Activated CD4-positive, alpha-beta T cell treated with anti-CD3 and anti-CD28 coated beads for 1 hour (primary cell): ENCODE results near the gene MALT1.
A peak's percentile ranks its signal among the peaks of the same experiment; 100 is the strongest.

Experiments used
- DNase-seq: peaks from one replicate; pipeline ENCODE4 v3.0.0-alpha.2; 2020

MALT1 gene

DNA sequence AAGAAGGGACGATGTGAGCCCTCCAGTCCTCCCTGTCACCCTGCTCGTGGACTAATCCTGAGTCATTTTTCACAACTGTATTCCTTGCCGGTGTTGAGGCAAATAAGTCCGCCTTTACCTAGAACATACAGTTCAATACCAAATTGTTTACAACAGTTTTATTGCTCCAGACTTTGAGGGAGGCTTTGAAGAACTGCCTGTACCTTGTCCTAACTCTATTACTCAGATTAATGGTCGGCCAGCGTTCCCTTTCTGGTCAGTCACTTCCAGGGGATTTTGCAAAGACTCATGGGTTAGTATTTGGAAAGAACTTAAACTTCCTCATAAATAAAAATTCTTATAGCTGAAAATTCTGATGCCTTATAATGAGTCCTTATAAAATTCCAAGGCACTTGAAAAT lies 108.3 kb downstream of the MALT1 start:
- no peak for DNase-seq

DNA sequence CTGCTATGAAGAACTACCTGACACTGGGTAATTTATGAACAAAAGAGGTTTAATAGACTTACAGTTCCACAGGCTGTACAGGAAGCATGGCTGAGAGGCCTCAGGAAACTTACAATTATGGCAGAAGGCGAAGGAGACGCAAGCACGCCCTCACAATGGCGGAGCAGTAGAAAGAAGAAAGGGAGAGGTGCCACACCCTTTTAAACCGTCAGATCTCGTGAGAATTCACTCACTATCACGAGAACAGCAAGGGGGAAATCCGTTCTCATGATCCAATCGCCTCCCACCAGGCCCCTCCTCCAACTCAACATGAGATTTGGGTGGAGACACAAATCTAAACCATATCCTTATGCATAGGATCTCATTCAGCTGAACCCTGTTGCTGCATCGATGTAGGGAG lies 108.8 kb downstream of the MALT1 start:
- DNase-seq: no peak

DNA sequence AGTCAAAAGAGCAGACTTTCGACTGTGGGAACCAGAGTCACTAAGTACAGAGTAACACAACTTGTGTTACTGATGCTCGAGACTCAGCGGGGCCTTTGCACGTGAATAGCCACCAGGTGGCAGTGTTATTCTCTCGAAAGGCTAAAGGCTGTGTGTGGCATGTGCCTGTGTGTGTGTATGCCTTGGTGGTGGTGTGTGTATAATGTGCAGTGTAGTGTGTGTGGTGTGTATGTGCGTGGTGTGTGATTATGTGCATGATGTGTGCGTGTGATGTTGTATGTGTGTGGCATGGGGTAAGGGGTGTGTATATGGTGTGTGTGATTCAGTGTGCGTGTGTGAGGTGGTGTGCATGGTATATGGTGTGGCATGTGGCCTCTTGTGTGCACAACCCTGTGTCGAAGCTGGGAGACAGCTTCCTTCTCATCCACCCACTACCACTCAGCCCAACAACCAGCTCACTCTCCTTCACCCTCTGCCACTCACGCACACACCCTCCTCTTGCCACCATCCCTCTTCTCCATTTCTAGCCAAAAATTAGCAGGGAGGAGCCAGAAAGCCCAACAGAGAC lies 110.4 kb downstream of the MALT1 start:
- peak; percentile 54 for DNase-seq

DNA sequence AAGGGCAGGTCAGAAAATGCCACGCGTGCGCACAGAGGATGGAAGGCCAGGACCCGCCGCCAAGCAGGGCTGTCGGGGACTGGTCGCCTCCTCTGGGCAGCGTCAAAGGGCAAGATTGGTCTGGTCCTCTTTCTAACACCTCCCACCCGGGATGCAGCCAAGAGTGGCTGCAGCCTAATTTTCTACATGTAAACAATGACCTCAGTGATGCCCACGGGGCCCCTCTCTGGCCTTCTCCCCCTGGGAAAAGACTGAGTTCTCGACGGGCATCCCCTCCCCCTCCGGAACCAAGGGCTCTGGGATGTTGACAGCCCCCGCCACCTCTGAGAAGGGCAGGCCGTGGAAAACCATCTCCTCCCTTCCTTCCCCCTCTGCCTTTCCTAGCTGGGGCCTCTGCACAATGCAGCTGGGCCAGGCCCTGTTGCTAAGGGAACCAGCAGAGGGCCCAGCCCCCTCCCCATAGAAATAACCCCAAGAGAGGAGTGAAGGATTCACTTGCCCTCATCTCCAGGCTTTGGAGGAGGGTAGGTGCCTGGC lies 113.4 kb downstream of the MALT1 start:
- no peak for DNase-seq

DNA sequence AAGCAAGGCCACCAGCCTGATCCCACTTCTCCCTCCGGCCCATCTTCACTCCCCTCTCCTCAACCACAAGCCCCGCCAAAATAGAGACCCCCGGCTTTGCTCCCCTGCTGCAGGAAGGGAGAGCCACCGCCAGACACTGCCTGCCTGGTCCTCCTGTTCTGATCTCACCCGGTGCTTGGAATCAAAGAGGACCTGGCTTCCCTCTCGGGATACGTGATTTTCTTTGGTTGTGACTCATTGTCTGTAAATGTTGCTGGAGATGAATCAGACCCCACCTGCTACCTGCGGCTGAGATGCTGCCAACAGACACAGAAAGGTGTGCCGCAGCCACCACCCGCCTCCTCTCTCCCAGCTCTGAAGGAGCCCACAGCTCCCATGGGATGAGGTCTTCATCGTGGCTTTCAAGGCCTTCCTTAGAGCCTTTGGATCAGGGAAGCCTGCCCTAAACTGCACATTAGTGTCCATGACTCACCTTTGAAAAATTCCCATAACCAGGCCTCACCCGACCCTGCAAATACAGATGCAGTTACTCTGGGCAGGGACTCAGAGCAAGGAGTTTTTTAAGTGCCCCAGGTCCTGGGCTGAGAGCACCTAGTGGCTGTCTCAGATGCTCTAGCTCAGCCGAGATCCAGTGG lies 114.0 kb downstream of the MALT1 start:
- no peak for DNase-seq

DNA sequence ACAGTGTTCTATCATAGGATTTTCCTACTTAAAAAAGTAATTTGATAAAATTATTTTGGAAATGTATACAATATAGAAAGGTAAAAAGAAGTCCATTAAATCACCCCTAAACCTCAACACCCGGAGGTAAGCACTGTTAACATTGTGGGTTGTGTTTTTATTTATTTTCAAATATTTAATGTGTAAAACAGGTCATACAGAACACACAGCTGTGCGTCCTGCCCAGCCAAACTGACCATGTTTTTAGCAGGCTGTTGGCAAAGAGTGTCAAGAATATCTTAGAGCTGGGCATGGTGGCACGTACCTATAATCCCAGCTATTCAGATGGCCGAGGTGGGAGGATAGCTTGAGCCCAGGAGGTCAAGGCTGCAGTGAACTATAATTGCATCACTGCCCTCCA lies 114.6 kb downstream of the MALT1 start:
- DNase-seq: no peak

DNA sequence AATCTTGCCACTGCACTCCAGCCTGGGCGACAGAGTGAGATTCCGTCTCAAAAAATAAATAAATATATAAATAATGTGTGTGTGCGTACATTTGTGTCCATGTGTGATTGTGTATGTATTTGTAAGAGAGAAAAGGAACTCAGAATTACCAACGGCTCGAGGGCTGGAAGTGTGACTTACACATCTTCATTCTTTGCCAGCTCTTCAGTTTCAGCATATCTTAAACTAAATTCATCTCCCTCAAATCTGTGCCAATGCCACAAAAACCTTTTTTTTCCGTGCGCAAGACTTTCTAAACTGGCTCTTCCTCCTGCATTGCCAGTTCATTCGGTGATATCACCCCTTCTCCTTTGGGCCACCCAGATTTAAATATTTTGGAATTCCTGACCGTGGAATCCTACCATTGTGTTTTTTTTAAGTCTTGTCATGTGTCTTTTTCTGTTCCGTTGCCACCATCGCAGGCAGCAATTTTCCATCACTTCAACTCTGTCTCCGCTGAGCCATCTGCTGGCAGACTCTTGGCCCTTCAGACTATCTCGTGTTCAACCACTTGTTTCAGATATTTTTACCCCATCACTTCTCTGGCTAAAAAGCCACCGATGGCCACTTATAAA lies 116.4 kb downstream of the MALT1 start:
- DNase-seq: no peak

DNA sequence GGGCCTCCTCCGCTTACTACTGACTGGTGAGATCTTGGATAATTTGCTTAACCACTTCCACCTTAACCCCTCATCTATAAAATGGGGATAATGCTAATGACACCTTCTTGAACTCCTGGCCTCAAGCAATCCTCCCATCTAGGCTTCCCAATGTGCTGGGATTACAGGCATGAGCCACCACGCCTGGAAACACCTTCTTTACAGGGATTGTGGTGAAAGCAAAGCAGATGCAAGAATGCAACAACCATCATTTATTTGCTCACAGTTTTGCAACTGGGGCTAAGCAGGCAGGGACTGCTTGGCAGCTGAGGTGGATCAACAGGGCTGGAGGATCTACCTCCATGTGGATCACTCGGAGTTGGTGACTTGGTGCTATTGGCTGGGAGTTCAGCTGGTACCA lies 117.2 kb downstream of the MALT1 start:
- DNase-seq: no peak

DNA sequence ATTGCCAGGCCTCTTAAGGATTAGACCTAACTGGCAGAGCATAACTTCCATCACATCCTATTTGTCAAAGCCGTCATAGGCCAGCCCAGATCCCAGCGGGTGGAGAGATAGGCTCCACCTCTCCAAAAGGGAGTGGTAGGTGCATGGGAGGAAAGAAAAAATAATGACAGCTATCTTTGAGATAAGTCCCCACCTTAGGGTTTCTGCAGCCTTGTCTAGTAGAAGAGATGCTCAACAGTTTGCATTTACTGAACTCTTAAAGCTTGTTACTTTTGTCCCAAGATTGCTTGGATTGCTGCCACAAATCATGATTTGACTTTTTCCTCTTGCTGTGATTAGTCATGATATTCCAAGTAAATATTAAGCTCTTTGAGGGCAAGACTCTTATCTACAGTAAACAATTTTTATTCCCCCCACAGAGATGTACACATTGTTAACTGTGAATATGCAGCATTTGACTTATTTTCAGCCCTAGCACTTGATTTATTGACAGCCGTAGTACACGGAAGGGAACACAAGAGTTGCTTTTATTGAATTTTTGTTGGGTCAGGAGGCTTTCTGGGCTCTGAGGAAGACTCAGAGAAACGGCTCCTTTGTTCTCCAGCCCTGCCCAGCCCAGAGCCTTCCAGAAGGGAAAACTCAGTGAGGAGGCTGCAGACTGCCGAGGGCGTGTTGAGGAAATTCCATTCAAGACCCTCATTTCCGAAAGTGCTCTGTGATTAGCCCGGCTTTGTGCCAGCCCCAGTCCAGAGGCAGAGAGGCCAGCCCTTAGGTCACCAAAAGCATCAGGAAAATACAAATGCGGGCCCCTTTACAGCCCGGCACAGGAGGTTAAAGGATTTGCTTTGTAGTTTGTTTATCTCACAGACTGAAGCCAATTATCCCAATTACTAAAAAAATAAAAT lies 118.0 kb downstream of the MALT1 start:
- no peak for DNase-seq

DNA sequence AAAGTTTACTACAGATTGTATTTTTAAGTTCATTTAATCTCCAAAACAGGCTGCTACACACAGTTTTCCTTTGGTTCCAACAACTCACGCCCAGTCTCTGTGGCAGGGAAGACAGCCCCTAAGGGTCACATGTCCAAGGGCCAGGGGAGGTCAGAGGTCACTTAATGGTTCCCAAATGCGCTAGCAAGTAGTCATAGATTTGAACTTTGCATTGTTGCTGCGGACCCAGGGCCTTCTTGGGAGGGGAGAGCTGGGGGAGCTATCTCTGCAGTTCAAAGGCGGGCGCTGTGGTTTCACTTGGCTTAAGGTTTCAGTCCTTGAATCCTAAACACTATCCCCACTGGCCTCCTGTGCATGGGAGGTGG lies 118.6 kb downstream of the MALT1 start:
- DNase-seq: no peak

DNA sequence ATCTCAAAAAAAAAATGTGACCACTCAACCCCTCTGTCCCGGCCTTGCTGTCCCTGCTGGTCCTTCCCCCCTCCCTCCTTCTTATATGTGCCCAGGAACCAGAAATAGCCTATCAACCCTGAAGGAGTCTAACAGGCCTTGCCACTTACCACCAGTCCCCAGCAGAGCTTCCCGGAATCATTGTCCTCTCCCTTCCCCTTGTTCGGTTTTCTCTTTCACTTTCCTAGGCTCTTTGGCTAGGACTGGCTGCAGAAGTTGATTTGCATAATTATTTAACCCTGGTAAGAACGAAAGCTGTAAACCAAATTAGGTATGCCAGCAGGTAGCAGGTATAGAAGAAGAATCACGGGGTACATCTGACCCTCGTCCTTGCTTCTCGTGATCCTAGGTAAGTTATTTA lies 120.8 kb downstream of the MALT1 start:
- DNase-seq: no peak

DNA sequence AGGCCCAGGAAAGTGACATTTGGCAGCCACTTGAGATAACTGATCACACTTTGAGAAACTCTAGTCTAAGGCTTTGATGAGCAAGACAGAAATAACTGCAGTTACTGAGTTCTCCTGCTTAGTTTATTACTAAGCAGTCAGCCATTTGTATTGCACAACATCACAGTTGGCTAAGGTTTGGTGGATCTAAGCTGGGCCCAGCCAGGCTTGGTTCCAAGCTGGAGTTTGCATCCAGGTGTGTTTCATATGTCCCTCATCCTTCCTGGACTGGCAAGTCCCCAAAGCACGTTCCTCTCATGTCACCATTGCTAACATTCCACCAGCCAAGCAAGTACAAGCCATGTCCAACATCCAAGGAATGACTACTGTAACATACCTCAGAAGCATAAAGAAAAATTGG lies 122.1 kb downstream of the MALT1 start:
- DNase-seq: no peak

DNA sequence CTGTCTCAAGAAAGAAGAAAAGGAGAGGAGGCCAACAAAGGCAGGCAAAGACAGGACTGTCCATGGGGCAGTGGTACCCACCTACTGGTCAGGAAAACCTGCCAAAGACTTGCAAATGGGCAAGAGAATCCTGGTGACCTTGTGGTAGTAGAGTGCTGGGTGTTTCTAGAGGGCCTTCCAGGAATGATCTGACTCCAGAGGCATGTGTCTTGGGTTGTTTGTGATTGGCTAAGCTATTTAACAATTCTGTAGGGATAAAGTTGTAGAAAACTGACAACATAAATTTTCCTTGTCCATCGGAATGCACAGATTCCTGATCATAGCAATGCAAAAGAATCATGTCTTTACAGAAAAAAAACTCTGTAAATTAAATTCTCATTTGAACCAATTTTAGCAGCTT lies 125.0 kb downstream of the MALT1 start:
- DNase-seq: no peak

DNA sequence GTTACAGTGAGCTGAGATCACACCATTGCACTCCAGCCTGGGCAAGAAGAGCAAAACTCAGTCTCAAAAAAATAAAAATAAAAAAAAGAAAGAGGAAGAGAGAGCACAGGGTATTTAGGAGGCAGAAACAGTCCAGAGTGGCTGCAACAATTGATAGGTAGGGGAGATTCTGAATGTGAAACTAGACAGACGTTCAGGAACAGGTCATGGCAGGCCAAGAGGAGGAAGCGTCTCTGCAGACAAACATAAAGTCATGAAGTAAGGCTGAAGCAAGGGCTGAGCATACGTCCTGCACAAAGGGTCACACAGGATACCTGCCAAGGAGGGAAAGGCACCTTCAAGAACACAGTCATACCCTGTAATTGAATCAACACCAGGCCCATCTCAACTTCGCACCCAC lies 129.3 kb downstream of the MALT1 start:
- DNase-seq: no peak

DNA sequence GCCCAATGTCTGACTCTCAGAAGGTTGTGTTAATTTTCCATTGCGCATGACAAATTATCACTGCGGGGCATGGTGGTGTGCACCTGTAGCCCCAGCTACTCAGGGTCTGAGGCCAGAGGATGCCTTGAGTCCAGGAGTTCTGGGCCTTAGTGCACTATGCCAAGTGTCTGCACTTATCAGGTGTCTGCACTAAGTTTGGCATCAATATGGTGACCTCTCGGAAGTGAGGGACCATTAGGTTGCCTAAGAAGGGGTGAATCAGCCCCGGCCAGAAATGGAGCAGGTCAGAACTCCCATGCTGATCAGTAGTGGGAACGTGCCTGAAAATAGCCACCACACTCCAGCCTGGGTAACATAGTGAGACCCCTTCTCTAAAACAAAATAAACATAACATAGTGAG lies 131.7 kb downstream of the MALT1 start:
- no peak for DNase-seq

DNA sequence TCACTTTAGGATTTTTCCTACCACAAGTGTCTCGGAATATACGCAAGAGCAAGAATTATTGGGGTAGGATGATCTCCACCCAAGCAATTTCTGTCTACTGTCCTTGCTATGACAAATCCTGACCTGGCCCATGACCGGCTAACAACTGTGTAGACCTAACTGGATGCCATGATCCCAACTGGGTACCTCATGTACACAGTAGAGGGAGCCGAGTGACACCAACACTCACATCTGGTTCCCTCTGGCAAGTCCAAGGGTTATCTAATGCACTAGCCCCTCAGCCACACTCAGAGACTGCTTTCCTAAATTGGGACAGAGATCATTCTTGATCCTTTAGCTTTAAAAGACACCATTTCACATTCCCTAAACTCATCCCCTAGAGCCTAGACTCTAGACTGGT lies 132.7 kb downstream of the MALT1 start:
- no peak for DNase-seq
